NCI-H1105 treated with DMSO at 0.1 percent for 48 hours (cell line): ENCODE measurements around the gene HIBCH.
A peak's percentile ranks its signal among the peaks of the same experiment; 100 is the strongest.
"Not testable (repeated sequence)": the region's sequence is repeated elsewhere in the genome, so short reads cannot be mapped to it uniquely, and the experiment has no call there.

Source experiments
- DNase-seq: peaks from one replicate; lab custom pipeline; 2025; lab: John Stamatoyannopoulos, UW

Gene HIBCH

GRCh38 chr2:190319555-190320498 is at the start of gene HIBCH:
Gene HIBCH (minus strand): TSS chr2:190319826. CDS start chr2:190319750, 76 bp downstream.
- DNase-seq = peak; percentile 98

DNA sequence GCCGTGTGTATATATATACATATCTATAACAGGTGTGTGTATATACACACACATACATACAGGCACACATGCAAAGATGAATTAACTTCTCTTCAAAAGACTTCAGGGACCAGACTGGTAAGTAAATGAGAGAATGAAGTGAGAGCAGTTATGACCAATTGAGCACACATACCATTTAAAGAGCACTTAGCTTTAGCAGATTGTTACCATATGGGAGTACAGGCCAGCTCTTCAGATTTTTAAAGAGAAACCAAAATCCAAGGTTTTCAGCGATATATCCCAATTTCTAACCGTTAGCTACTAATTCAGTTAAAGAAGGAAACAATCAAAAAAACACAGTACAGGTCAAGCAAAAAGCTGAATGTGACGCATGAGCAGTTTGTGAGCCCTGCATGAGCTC is 47.5 kb upstream of the HIBCH start:
- DNase-seq = no peak

GRCh38 chr2:190366248-190366753 is 46.7 kb upstream of the HIBCH start:
- no peak for DNase-seq

- peak; percentile 51 for DNase-seq
These were observed 46.0 kb upstream of the HIBCH start for GRCh38 chr2:190365499-190366204.

GRCh38 chr2:190362894-190363293 is 43.3 kb upstream of the HIBCH start:
- DNase-seq = no peak

- no peak for DNase-seq
These were observed 41.9 kb upstream of the HIBCH start for GRCh38 chr2:190361572-190361971.

GRCh38 chr2:190360965-190361364 is 41.3 kb upstream of the HIBCH start:
- no peak for DNase-seq

GRCh38 chr2:190360561-190360960 is 40.9 kb upstream of the HIBCH start:
- DNase-seq = no peak

GRCh38 chr2:190358655-190359448 is 39.2 kb upstream of the HIBCH start:
- DNase-seq = not testable (repeated sequence)

DNA sequence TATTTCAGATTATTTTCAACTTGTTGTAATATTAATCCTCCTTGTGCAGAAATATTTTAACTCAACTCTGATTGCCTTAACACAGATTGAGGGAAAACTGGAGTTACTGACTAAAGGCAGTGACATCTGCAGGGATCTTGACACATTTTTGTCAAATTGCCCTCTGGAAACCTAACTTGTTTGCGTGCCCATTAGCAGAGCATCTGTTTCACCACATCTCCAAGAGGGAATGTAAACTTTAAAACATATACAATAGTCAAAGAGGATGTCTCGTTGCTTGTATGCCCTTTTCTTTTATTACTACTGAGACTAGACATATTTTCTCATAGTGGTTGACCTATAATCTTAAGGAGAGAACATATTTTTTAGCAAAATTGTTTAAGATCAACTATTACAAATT is 38.0 kb upstream of the HIBCH start:
- no peak for DNase-seq

- no peak for DNase-seq
These were observed 36.5 kb upstream of the HIBCH start for GRCh38 chr2:190355968-190356644.

GRCh38 chr2:190354003-190354690 is 34.5 kb upstream of the HIBCH start:
- DNase-seq = no peak

- no peak for DNase-seq
These were observed 33.9 kb upstream of the HIBCH start for GRCh38 chr2:190353537-190353899.

GRCh38 chr2:190352668-190353536 is 33.3 kb upstream of the HIBCH start:
- DNase-seq = no peak

DNA sequence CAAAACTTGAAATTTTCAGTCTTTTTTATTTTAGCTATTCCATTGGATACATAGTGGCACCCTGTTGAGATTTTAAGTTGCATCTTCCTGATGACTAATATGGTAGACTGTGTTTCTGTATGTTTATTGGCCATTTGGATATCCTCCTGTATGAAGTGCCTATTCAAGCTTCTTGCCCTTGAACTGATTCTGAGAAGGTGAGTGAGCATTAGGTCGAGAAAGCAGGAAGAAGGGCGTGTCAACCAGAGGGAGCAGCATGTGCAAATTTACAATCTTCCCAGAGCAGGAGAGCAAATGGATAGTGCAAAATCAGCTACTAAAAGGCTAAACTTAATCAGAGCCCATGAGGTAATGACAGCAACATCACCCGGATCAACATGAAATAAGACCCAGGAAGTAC is 32.3 kb upstream of the HIBCH start:
- DNase-seq = no peak

DNA sequence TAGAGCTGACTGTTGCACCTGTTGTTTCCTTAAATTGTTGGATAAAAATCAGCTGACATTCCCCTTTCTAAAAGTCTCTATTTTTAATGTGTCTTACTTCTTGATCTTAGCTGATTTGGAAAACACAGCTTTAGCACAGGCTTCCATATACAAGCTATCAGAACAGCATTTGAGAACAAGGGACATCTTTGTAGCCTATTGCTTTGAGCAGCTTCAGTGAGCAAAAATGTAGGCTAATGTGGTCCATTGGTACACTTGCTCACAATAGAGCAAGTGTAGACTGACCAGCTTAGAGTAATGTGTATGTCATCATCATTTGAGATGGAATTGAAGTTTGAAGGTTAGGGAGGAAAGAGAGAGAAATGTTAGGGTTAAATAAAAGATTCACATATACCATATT is 30.7 kb upstream of the HIBCH start:
- no peak for DNase-seq

- DNase-seq = peak; percentile 49
These were observed 24.7 kb upstream of the HIBCH start for GRCh38 chr2:190344276-190344827.

DNA sequence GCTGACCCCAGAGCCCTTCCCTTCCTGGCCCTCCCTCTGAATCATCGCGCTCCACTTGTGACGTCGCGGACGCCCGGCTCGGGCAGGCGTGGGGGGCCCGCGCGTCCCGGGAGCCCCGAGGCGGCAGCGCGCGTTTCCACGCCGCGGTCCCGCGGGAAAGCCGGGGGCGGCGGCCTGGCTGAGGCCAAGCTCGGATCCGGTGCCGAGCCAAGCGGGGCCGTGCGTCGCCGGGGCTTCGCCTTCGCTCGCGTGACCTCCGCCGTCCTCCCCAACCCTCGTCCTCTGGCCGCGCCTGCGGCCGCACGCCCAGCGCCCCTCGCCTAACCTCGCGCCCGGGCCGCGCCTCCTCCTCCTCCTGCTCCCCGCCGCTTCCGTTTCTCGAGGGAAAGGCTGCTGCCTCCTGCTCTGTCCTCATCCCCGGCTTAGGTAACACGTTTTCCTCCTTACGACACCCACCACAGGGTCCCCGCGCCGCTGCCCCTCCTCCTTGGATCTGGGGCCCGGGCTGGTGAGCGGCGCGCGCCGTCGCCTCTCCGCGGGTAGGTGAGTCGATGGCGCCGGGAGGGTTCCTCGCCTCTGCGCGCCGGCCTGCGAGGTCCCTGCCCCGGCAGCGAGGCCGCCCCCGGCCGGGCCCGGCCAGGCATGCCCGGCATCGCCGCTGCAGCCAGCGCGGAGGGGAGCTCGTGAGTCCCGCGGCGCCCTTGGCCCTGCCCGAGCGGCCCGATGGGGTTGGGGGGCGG is 24.1 kb upstream of the HIBCH start, which contains the start of gene INPP1:
Gene INPP1, plus strand, starts transcription at position 54 of the 740 bp plus-strand sequence. CDS start 16,514 bp downstream, outside the sequence.
- peak; percentile 44 for DNase-seq

GRCh38 chr2:190343089-190343535 is 23.5 kb upstream of the HIBCH start:
- DNase-seq = no peak
